ENCODE data around the gene CPLX4.

DNA sequence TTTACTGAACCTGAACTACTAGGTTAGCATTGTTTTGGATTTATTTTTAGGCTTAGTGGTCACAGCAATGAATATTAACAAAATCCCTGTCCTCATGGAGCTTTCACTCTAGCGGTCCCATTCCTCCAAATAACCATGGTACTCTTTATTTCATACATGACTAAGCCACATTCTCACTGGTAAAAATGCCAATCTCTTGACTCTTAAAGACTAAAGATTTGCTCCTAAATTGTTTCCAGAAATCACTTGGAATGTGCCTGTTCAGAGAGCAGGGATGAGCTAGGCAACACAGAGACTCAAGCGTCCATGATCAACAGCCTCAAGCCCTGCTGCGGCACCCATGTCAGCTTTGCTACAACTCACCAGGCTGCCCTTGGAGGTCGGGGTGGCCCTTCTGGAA is 27.1 kb upstream of the CPLX4 start:
- TF ChIP-seq POLR2A (IDR thresholded peaks at IDR 0.05; ENCODE audit: low read depth, low read length) (no peak), TAF1 (IDR thresholded peaks at IDR 0.05; ENCODE audit: low read depth, low read length) (no peak), POLR2AphosphoS5 (IDR thresholded peaks at IDR 0.05; ENCODE audit: low read depth, low read length) (no peak)

Data from GM12891 (cell line).